SK-N-SH (cell line): Measurements from ENCODE around the gene PMVK. TPM values are rescaled to one million over a fixed set of nuclear protein-coding genes. Genes with fewer than 3 reads are reported as not detected.

Source experiments
- CTCF ChIA-PET: fragments of 300-600, 350-600 bp; formaldehyde crosslinking; extraction: SDS; loops from one replicate; lab custom pipeline; 2021; lab: Yijun Ruan, JAX
- POLR2A ChIA-PET: fragments of 350-600 bp; sonication (Branson Sonifier 250); formaldehyde crosslinking; extraction: SDS; loops from one replicate; lab custom pipeline; 2020; ENCODE audit warnings: antibody characterized with exemption, inconsistent platforms; lab: Yijun Ruan, JAX
- DNase-seq: peaks from one replicate; pipeline ENCODE4 v3.0.0; 2012
- H2AFZ ChIP-seq: fragments of 200-600 bp; sonication (generic); 2 replicates; pipeline ENCODE4 v1.8.1; 2016; ENCODE audit warnings: antibody characterized with exemption, mild to moderate bottlenecking, low read depth
- H3F3A ChIP-seq: fragments of 200-600 bp; sonication (generic); replicated peaks from 2 replicates; pipeline ENCODE3; 2016; ENCODE audit warnings: antibody characterized with exemption, mild to moderate bottlenecking; ENCODE audit not compliant: insufficient read depth
- H3K27ac ChIP-seq, 2 experiments: fragments of 200-500 bp in 1 of 2; fragments of 200-600 bp in 1 of 2; sonication (Bioruptor generic) in 1 of 2; sonication (generic), shearing (Covaris generic) in 1 of 2; 2 replicates each; pipeline versions ENCODE4 v1.5.1 to v1.6.1; 2014 to 2016; ENCODE audit warnings: low read depth in 2 of 2, inconsistent platforms in 1 of 2, low read length in 1 of 2, mild to moderate bottlenecking in 1 of 2, mixed read lengths in 1 of 2
- H3K27me3 ChIP-seq: fragments of 200-600 bp; sonication (generic), shearing (Covaris generic); 2 replicates; pipeline ENCODE4 v1.6.1; 2016; ENCODE audit warnings: mixed run types; ENCODE audit not compliant: insufficient read depth
- H3K36me3 ChIP-seq, 2 experiments: fragments of 200-500 bp in 1 of 2; fragments of 200-600 bp in 1 of 2; sonication (Bioruptor generic) in 1 of 2; sonication (generic) in 1 of 2; replicated peaks in 1 of 2; 2 replicates each; pipeline versions ENCODE3 to v1.5.1; 2014 to 2016; ENCODE audit warnings: low read length in 1 of 2, mild to moderate bottlenecking in 1 of 2; ENCODE audit not compliant: insufficient read depth in 2 of 2, control insufficient read depth in 1 of 2
- H3K4me1 ChIP-seq, 2 experiments: fragments of 200-500 bp in 1 of 2; fragments of 200-600 bp in 1 of 2; sonication (Bioruptor generic) in 1 of 2; sonication (generic), shearing (Covaris generic) in 1 of 2; 2 replicates each; pipeline versions ENCODE4 v1.5.1 to v1.6.1; 2014 to 2016; ENCODE audit warnings: low read depth in 1 of 2, low read length in 1 of 2, mixed run types in 1 of 2; ENCODE audit not compliant: insufficient read depth in 2 of 2, control insufficient read depth in 1 of 2
- H3K4me2 ChIP-seq: fragments of 200-600 bp; sonication (generic), shearing (Covaris generic); 2 replicates; pipeline ENCODE4 v1.6.1; 2017; ENCODE audit warnings: mixed run types
- H3K4me3 ChIP-seq, 2 experiments: fragments of 200-500 bp in 1 of 2; fragments of 200-600 bp in 1 of 2; sonication (Bioruptor generic) in 1 of 2; sonication (generic), shearing (Covaris generic) in 1 of 2; 2 replicates each; pipeline versions ENCODE4 v1.5.1 to v1.8.1; 2014 to 2016; ENCODE audit warnings: low read depth in 2 of 2, inconsistent platforms in 1 of 2, low read length in 1 of 2, mild to moderate bottlenecking in 1 of 2, mixed read lengths in 1 of 2, moderate library complexity in 1 of 2
- H3K79me2 ChIP-seq: fragments of 200-600 bp; sonication (generic); 2 replicates; pipeline ENCODE4 v1.8.1; 2017; ENCODE audit warnings: mild to moderate bottlenecking; ENCODE audit not compliant: insufficient read depth
- H3K9ac ChIP-seq: fragments of 200-600 bp; sonication (generic); 2 replicates; pipeline ENCODE4 v1.6.1; 2017; ENCODE audit warnings: mixed run types
- H3K9me2 ChIP-seq: fragments of 200-600 bp; sonication (generic); 2 replicates; pipeline ENCODE4 v1.6.1; 2017; ENCODE audit warnings: mixed run types
- H3K9me3 ChIP-seq: fragments of 200-600 bp; sonication (generic); 2 replicates; pipeline ENCODE4 v1.6.1; 2017; ENCODE audit warnings: mixed run types, mild to moderate bottlenecking, moderate library complexity
- H4K20me1 ChIP-seq: fragments of 200-600 bp; sonication (generic); 2 replicates; pipeline ENCODE4 v1.6.1; 2017; ENCODE audit warnings: mild to moderate bottlenecking, mixed run types; ENCODE audit not compliant: insufficient read depth
- CHD2 ChIP-seq: fragments of 150-350 bp; IDR thresholded peaks from 2 replicates; pipeline ENCODE4 v1.6.1; 2018; ENCODE audit warnings: low read length; ENCODE audit not compliant: partially characterized antibody
- ELF1 ChIP-seq: IDR thresholded peaks from 2 replicates; pipeline ENCODE4 v1.4.0; 2012
- FOXJ3 ChIP-seq: sonication (generic); formaldehyde crosslinking; IDR thresholded peaks from 2 replicates; pipeline ENCODE4 v1.5.1; 2020; ENCODE audit warnings: mild to moderate bottlenecking, missing genetic modification reagents
- GABPA ChIP-seq: IDR thresholded peaks from 2 replicates; pipeline ENCODE4 v1.4.0; 2012; ENCODE audit warnings: low read depth, mild to moderate bottlenecking
- GATA2 ChIP-seq: sonication (generic); formaldehyde crosslinking; IDR thresholded peaks from 2 replicates; pipeline ENCODE4 v1.5.0; 2020; ENCODE audit warnings: mild to moderate bottlenecking, missing genetic modification reagents
- JUND ChIP-seq: IDR thresholded peaks from 2 replicates; pipeline ENCODE4 v1.4.0; 2012
- MAX ChIP-seq: IDR thresholded peaks from 2 replicates; pipeline ENCODE4 v1.4.0; 2012; ENCODE audit warnings: low read depth
- MEF2A ChIP-seq: IDR thresholded peaks from 2 replicates; pipeline ENCODE4 v1.4.0; 2012; ENCODE audit warnings: low read depth, borderline replicate concordance
- MXI1 ChIP-seq: IDR thresholded peaks from 2 replicates; pipeline ENCODE4 v1.6.1; 2012; ENCODE audit warnings: mild to moderate bottlenecking, low read depth, low read length, improper control_type of control experiment
- RAD21 ChIP-seq: IDR thresholded peaks from 2 replicates; pipeline ENCODE4 v1.6.1; 2012; ENCODE audit warnings: mild to moderate bottlenecking, low read length
- RFX5 ChIP-seq: IDR thresholded peaks from 2 replicates; pipeline ENCODE4 v1.6.1; 2012; ENCODE audit warnings: mild to moderate bottlenecking, improper control_type of control experiment, low read length
- RXRA ChIP-seq: IDR thresholded peaks from 2 replicates; pipeline ENCODE4 v1.4.0; 2012; ENCODE audit warnings: low read depth, mild to moderate bottlenecking, borderline replicate concordance
- SIN3A ChIP-seq: IDR thresholded peaks from 2 replicates; pipeline ENCODE4 v1.6.1; 2012; ENCODE audit warnings: low read depth, mild to moderate bottlenecking, low read length, moderate library complexity, borderline replicate concordance
- TCF12 ChIP-seq: IDR thresholded peaks from 2 replicates; pipeline ENCODE4 v1.4.0; 2012
- USF1 ChIP-seq: IDR thresholded peaks from 2 replicates; pipeline ENCODE4 v1.4.0; 2012; ENCODE audit warnings: low read depth, borderline replicate concordance
- USF2 ChIP-seq: fragments of 150-350 bp; IDR thresholded peaks from 2 replicates; pipeline ENCODE4 v1.6.1; 2017; ENCODE audit warnings: antibody characterized with exemption, low read length, low read depth, borderline replicate concordance
- ZBTB33 ChIP-seq: IDR thresholded peaks from 2 replicates; pipeline ENCODE4 v1.4.0; 2012; ENCODE audit warnings: low read depth, borderline replicate concordance
- WGBS: methylation state at CpG from one replicate; pipeline ENCODE4 v1.1.6; 2017; ENCODE audit warnings: low lambda C conversion rate; 5-methylcytosine and 5-hydroxymethylcytosine counted together
- polyA plus RNA-seq, 3 experiments: library from polyadenylated mRNA; depleted of rRNA; stranded (reverse); fragments of >200 nt; gene quantifications; 2 replicates each; pipeline ENCODE4 v1.2.3, GENCODE V29; 2012
- TF ChIP-seq, protein P1 (sequence below): IDR thresholded peaks from 2 replicates; pipeline ENCODE4; 2012

The PMVK gene
- polyA plus RNA-seq, 1 of the 3 experiments (the other 2 are of a cell fraction) = 59.6 TPM

GRCh38 chr1:154952664-154953063 lies 16.1 kb upstream of the PMVK start:
- H3F3A ChIP-seq = peaks cover 8% of the 10 kb centered on the region
- no peak overlapping the region for H3K4me2 ChIP-seq
- no peaks in the 10 kb centered on the region for H3K9me3 ChIP-seq
- H3K27me3 ChIP-seq = no peaks in the 10 kb centered on the region
- H3K9me2 ChIP-seq = no peaks in the 10 kb centered on the region
- no peak overlapping the region for H3K27ac ChIP-seq
- H3K79me2 ChIP-seq = no peaks in the 10 kb centered on the region
- H3K9ac ChIP-seq = no peak overlapping the region
- TF ChIP-seq FOXJ3 (CRISPR knock-in tag) = no peak
- no peak for TF ChIP-seq USF1
- TF ChIP-seq RFX5 = no peak
- TF ChIP-seq GABPA = no peak
- TF ChIP-seq CHD2 = no peak
- TF ChIP-seq MEF2A = no peak
- TF ChIP-seq RXRA = no peak
- TF ChIP-seq, protein P1, sequence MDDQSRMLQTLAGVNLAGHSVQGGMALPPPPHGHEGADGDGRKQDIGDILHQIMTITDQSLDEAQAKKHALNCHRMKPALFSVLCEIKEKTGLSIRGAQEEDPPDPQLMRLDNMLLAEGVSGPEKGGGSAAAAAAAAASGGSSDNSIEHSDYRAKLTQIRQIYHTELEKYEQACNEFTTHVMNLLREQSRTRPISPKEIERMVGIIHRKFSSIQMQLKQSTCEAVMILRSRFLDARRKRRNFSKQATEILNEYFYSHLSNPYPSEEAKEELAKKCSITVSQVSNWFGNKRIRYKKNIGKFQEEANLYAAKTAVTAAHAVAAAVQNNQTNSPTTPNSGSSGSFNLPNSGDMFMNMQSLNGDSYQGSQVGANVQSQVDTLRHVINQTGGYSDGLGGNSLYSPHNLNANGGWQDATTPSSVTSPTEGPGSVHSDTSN = no peak
- no peak for TF ChIP-seq GATA2
- no peak for TF ChIP-seq MXI1
- no peak for TF ChIP-seq JUND
- no peak for TF ChIP-seq ZBTB33
- TF ChIP-seq USF2 = no peak
- no peak for TF ChIP-seq ELF1
- no peak for TF ChIP-seq RAD21
- TF ChIP-seq MAX = no peak
- TF ChIP-seq TCF12 = no peak
- no peak for TF ChIP-seq SIN3A
- ChIA-PET CTCF (interaction anchor here (0.9 to 37.5 kb wide), 7 partner anchors 9 to 393 kb away, joined by 3 to 640 read pairs (median 4); partner anchors contain the start of genes LENEP, PYGO2 and ZBTB7B), POLR2A (interaction anchor here (1.6 kb wide), 1 partner anchor 8 kb away, joined by 5 read pairs; the partner anchor contains the start of gene PYGO2)
- no peak overlapping the region for H3K4me3 ChIP-seq
- H3K36me3 ChIP-seq = peaks cover 0 to 15% of the 10 kb centered on the region in 2 experiments
- no peaks in the 10 kb centered on the region for H4K20me1 ChIP-seq
- no peak overlapping the region for H2AFZ ChIP-seq
- H3K4me1 ChIP-seq = peaks cover 0 to 42% of the 10 kb centered on the region in 2 experiments; a peak in 3 of 4 replicates
- no peak for DNase-seq
- 82% methylated on average over 6 of the region's 6 CpGs for WGBS
